ENCODE results near the gene SPTBN5.

DNA sequence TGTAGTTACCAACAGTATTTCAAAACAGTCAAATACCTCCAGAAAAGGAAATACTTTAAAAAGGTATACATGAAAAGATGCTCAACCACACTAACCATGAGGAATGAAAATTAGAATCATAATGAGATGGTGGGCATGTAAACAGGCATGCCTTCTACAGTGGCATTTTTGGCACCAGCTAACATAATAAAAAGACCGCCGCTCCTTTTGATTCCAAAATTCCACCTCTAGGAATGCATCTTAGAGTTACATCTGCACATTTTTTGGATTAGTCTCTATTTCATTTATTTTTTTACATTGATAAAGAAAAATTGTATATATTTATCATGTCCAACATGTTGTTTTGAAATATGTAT lies 37.0 kb upstream of the SPTBN5 start:
- TF ChIP-seq POLR2AphosphoS5 (IDR thresholded peaks at IDR 0.05; ENCODE audit: borderline replicate concordance, low read depth, low read length) (no peak), EZH2 (IDR thresholded peaks at IDR 0.05) (no peak), FOXP2 (optimal IDR thresholded peaks at IDR 0.05; ENCODE audit: control extremely low read depth, extremely low read length, insufficient read depth) (no peak)
